Keratinocyte (primary cell): ENCODE results near the gene DNAI2. TPM values are rescaled to one million over a fixed set of nuclear protein-coding genes. Genes with fewer than 3 reads are reported as not detected.

Source experiments
- DNase-seq: peaks from one replicate; pipeline ENCODE4 v3.0.0-alpha.2; 2011; ENCODE audit warnings: low read depth, missing footprints, low spot score
- FAIRE-seq: peaks from 2 replicates; lab custom pipeline; 2011; peaks lifted over from hg19 to GRCh38; lab: Jason Lieb, UNC
- H2AFZ ChIP-seq: 2 replicates; pipeline ENCODE4 v1.6.0; 2012; ENCODE audit warnings: low read length, control low read depth, inconsistent platforms; ENCODE audit not compliant: control insufficient read depth
- H3K27ac ChIP-seq: 2 replicates; pipeline ENCODE4 v1.5.1; 2011; ENCODE audit warnings: low read length; ENCODE audit not compliant: control insufficient read depth, insufficient read depth
- H3K27me3 ChIP-seq: 3 replicates; pipeline ENCODE4 v1.6.0; 2011; ENCODE audit warnings: low read length; ENCODE audit not compliant: control insufficient read depth, insufficient read depth; ENCODE audit errors: extremely low read depth
- H3K36me3 ChIP-seq, 2 experiments: 2 replicates in 1 of 2; 3 replicates in 1 of 2; pipeline ENCODE4 v1.5.1; 2011; ENCODE audit warnings: low read length in 2 of 2, mild to moderate bottlenecking in 1 of 2; ENCODE audit not compliant: control insufficient read depth in 2 of 2, insufficient read depth in 2 of 2; ENCODE audit errors: extremely low read depth in 1 of 2
- H3K4me1 ChIP-seq: 3 replicates; pipeline ENCODE4 v1.5.1; 2011; ENCODE audit warnings: low read length; ENCODE audit not compliant: control insufficient read depth, insufficient read depth; ENCODE audit errors: extremely low read depth
- H3K4me2 ChIP-seq: 3 replicates; pipeline ENCODE4 v1.6.0; 2011; ENCODE audit warnings: low read depth, low read length; ENCODE audit not compliant: control insufficient read depth, insufficient read depth; ENCODE audit errors: extremely low read depth
- H3K4me3 ChIP-seq, 3 experiments: fragments of 200-600 bp in 1 of 3; sonication (generic) in 1 of 3; 2 replicates in 2 of 3; 3 replicates in 1 of 3; pipeline ENCODE4 v1.5.1; 2011 to 2016; ENCODE audit warnings: low read length in 3 of 3, mild to moderate bottlenecking in 3 of 3, control low read depth in 2 of 3, inconsistent platforms in 1 of 3, low read depth in 1 of 3, mixed read lengths in 1 of 3, mixed run types in 1 of 3, moderate library complexity in 1 of 3; ENCODE audit not compliant: control insufficient read depth in 2 of 3, insufficient read depth in 2 of 3; ENCODE audit errors: extremely low read depth in 1 of 3
- H3K79me2 ChIP-seq: 2 replicates; pipeline ENCODE4 v1.6.0; 2012; ENCODE audit warnings: low read length; ENCODE audit not compliant: control insufficient read depth, insufficient read depth
- H3K9ac ChIP-seq: 3 replicates; pipeline ENCODE4 v1.6.0; 2011; ENCODE audit warnings: low read length; ENCODE audit not compliant: control insufficient read depth, insufficient read depth; ENCODE audit errors: extremely low read depth
- H3K9me1 ChIP-seq: 3 replicates; pipeline ENCODE4 v1.6.0; 2011; ENCODE audit warnings: low read length; ENCODE audit not compliant: control insufficient read depth, insufficient read depth; ENCODE audit errors: extremely low read depth
- H3K9me3 ChIP-seq: 2 replicates; pipeline ENCODE4 v1.5.1; 2012; ENCODE audit warnings: low read depth, low read length; ENCODE audit not compliant: control insufficient read depth
- H4K20me1 ChIP-seq: 3 replicates; pipeline ENCODE4 v1.6.0; 2011; ENCODE audit warnings: low read length; ENCODE audit not compliant: control insufficient read depth, insufficient read depth; ENCODE audit errors: extremely low read depth
- EZH2 ChIP-seq: IDR thresholded peaks from one replicate; pipeline ENCODE4 v1.6.1; 2012; ENCODE audit warnings: inconsistent platforms, mild to moderate bottlenecking, low read length, moderate library complexity
- dilution Hi-C: fragments of 300-500 bp; cut with MboI; formaldehyde crosslinking; loops from one replicate; pipeline ENCODE4 v1.7.0; 2020; ENCODE audit warnings: low sequenced_read_pairs; ENCODE audit not compliant: extremely low pct_ligation_motif_present
- polyA plus RNA-seq, 5 experiments: library from polyadenylated mRNA; depleted of rRNA in 3 of 5; stranded (reverse) in 3 of 5; stranded (forward) in 1 of 5; unstranded in 1 of 5; fragments of >200 nt; gene quantifications; 1 replicate in 1 of 5; 2 replicates in 3 of 5; 3 replicates in 1 of 5; pipeline versions ENCODE4 v1.2.1 to v1.2.3, GENCODE V29; 2011 to 2012; ENCODE audit warnings: missing spikeins in 2 of 5, low read depth in 1 of 5, low replicate concordance in 1 of 5
- TF ChIP-seq, protein P1 (sequence below), 3 experiments: IDR thresholded peaks in 1 of 3; conservative IDR thresholded peaks in 1 of 3; optimal IDR thresholded peaks in 1 of 3; 2 replicates in 2 of 3; 3 replicates in 1 of 3; pipeline versions ENCODE3 to v1.5.1; 2011; ENCODE audit warnings: low read length in 3 of 3, mild to moderate bottlenecking in 3 of 3, moderate library complexity in 2 of 3, control low read depth in 1 of 3, inconsistent platforms in 1 of 3; ENCODE audit not compliant: insufficient read depth in 2 of 3; ENCODE audit errors: extremely low read depth in 1 of 3

DNAI2 gene
- polyA plus RNA-seq, 1 donor (not counting 4 experiments of a cell fraction or from before 2014, with no cell fraction given), result not detected

DNA sequence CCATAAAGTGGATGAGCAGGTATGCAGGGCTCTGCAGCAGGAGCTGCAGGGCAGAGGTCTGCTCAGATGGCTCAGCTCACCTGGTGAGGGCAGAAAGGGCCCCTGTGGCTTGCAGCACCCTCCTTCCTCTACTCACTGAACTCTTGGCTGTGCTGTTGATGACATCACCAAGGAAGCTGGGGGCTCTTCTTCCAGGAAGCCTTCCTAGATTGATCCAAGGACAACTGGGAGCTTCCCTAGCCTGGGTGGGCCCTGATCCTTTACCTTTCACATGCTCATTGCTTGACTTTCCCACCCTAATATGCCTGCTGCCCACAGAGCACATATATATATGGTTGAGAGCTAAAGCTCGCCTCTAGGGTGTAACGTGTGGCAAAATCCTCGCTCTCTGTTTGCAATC is 54.5 kb downstream of the DNAI2 start:
- H3K4me3 ChIP-seq, result no peak overlapping the region
- H3K79me2 ChIP-seq, result no peaks in the 10 kb centered on the region
- TF ChIP-seq, protein P1, sequence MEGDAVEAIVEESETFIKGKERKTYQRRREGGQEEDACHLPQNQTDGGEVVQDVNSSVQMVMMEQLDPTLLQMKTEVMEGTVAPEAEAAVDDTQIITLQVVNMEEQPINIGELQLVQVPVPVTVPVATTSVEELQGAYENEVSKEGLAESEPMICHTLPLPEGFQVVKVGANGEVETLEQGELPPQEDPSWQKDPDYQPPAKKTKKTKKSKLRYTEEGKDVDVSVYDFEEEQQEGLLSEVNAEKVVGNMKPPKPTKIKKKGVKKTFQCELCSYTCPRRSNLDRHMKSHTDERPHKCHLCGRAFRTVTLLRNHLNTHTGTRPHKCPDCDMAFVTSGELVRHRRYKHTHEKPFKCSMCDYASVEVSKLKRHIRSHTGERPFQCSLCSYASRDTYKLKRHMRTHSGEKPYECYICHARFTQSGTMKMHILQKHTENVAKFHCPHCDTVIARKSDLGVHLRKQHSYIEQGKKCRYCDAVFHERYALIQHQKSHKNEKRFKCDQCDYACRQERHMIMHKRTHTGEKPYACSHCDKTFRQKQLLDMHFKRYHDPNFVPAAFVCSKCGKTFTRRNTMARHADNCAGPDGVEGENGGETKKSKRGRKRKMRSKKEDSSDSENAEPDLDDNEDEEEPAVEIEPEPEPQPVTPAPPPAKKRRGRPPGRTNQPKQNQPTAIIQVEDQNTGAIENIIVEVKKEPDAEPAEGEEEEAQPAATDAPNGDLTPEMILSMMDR (optimal IDR thresholded peaks at IDR 0.05 in 1 of 3, IDR thresholded peaks at IDR 0.05 in 1 of 3, conservative IDR thresholded peaks at IDR 0.05 in 1 of 3; ENCODE audit: extremely low read depth in 1 of 3, insufficient read depth in 2 of 3, low read length in 3 of 3), result no peak
- no peak for TF ChIP-seq EZH2
- no peaks in the 10 kb centered on the region for H3K4me1 ChIP-seq
- no peak for DNase-seq
- peaks cover 33% of the 10 kb centered on the region for H3K27me3 ChIP-seq
- H4K20me1 ChIP-seq, result no peaks in the 10 kb centered on the region
- no peak for FAIRE-seq
- no peaks in the 10 kb centered on the region for H3K36me3 ChIP-seq
- dilution Hi-C loops, result no loop called here
- no peak overlapping the region for H3K4me2 ChIP-seq
- no peak overlapping the region for H3K27ac ChIP-seq
- no peaks in the 10 kb centered on the region for H3K9me3 ChIP-seq
- H3K9ac ChIP-seq, result no peak overlapping the region
- H2AFZ ChIP-seq, result no peak overlapping the region
- no peaks in the 10 kb centered on the region for H3K9me1 ChIP-seq

DNA sequence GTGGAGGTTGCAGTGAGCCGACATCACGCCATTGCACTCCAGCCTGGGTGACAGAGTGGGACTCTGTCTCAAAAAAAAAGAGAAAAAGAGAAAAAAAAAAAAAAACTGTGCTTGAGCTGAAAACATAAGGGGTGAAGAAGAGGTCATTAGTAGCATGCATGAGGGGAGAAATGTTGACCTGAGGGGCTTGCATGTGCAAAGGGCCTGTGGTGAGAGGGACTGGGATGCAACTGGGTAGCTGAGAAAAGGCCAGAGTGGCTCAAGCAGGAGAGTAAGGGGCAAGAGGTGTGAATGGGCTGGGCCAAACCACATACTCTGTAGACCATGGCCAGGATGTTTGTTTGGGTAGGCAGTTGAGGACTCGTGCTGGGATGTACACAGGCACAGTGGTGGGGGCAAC is 55.3 kb downstream of the DNAI2 start:
- no peak for FAIRE-seq
- peaks cover 31% of the 10 kb centered on the region for H3K27me3 ChIP-seq
- dilution Hi-C loops, result no loop called here

More for the DNA sequence above, 55.3 kb downstream of the DNAI2 start:
- no peak overlapping the region for H3K4me3 ChIP-seq
- no peak overlapping the region for H3K27ac ChIP-seq
- no peaks in the 10 kb centered on the region for H3K79me2 ChIP-seq
- no peaks in the 10 kb centered on the region for H3K9me3 ChIP-seq
- no peak overlapping the region for H3K4me2 ChIP-seq
- TF ChIP-seq, protein P1 (optimal IDR thresholded peaks at IDR 0.05 in 1 of 3, IDR thresholded peaks at IDR 0.05 in 1 of 3, conservative IDR thresholded peaks at IDR 0.05 in 1 of 3; ENCODE audit: extremely low read depth in 1 of 3, insufficient read depth in 2 of 3, low read length in 3 of 3), result no peak
- no peak for TF ChIP-seq EZH2
- no peaks in the 10 kb centered on the region for H4K20me1 ChIP-seq
- H3K9ac ChIP-seq, result no peak overlapping the region
- DNase-seq, result no peak
- H2AFZ ChIP-seq, result no peak overlapping the region
- no peaks in the 10 kb centered on the region for H3K9me1 ChIP-seq
- H3K36me3 ChIP-seq, result no peaks in the 10 kb centered on the region
- no peaks in the 10 kb centered on the region for H3K4me1 ChIP-seq
